Fibroblast of peridontal ligament (primary cell): ENCODE data around the gene CDR2.
A peak's percentile ranks its signal among the peaks of the same experiment; 100 is the strongest.

Experiments
- DNase-seq: peaks from one replicate; pipeline ENCODE4 v3.0.0-alpha.2; 2010; ENCODE audit errors: extremely low read depth

The CDR2 gene

DNA sequence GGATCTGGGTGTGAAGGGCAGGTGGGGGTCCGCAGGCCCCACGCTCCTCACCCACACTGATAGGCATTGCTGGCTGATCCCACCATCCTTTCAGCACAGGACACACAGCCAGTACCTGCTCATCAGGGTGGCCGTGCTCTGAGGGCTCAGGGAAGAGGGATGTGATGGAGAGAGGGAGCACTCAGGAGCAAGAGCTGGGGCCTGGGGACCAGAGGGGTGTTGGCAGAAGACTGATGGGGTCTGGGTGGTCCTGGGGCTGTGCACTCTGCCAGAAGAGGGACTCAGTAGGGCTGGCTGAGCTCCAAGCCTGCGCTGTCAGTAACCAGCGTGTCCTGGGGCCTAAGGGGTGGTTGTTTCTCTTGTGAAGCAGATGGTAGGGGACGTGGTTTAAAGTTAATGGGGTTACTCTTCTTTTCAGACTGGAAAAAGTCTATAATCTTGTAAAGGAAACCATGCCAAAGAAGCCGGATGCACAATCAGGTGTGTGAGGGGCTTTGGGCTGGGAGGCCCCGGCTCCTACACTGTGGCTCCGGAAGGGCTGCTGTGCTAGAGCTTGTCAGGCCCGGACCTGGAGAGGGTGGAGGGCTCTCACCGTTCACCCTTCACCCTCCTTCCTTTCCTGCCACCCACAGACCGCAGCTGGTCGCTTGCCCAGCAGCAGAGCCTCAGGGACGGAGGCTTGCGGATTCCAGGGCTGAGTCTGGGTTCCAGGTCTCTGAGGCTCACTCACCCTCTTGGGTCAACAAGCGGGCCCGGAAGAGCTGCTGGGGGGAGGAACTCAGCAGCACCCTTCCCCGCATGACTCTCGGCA, 49.4 kb downstream of the CDR2 start:
- DNase-seq: no peak

- DNase-seq: no peak
Observed at GRCh38 chr16:22323959-22324786, 50.2 kb downstream of the CDR2 start.

DNA sequence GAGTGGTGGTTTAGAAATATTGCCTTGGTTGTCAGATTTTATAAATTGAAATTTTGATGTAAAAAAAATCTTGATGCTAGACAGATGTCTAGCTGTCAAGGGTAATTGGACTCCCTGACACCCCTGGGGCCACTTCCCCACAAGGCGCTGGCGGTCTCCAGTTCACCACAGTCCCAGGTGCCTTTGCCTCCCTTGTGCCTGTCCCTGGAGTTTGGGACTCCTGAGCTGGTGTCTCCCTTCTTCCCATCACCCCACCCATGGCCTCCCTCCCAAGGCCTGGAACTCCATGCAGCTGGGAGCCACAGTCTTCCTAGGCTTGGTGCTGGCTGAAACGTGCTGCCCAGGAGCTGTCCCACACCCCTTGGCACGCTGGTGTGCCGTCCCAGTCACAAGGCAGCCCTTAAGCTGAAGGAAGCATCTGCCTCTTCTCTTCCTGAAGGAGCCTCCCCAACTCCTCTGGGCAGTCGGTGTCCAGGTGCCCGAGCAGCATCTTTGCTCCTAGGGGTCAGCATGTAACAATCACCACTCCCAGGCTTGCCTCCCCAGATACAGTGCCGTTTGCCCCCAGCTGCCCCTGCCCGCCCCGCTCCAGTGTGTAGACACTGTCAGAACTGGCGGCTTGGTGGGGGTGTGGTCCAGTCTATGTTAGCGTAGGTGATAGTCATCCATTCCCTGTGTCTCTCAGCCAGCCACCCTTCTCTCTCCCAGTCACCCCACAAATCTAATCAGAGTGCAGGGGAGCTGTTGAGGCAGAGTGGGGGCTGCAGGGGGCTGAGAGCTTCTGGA, 51.1 kb downstream of the CDR2 start:
- no peak for DNase-seq

DNA sequence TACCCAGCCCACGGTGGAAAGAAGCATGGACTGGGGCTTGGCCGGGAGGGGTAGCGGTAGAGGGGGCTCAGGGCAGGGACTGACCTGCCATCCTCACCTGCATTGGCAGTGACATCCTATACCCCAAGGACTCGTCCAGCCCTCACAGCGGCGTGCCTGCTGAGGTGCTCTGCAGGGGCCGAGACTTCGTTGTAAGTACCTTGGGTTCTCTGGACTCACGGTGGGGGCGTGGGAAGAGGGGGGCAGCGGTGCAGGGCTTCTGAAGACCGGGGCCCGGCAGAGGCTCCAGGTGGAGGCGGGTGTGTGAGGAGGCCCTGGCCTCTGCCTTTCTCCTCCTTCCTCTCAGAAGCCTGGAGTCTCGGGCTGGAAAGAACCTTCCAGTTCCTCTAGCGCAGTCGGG, 51.7 kb downstream of the CDR2 start:
- DNase-seq: no peak

DNA sequence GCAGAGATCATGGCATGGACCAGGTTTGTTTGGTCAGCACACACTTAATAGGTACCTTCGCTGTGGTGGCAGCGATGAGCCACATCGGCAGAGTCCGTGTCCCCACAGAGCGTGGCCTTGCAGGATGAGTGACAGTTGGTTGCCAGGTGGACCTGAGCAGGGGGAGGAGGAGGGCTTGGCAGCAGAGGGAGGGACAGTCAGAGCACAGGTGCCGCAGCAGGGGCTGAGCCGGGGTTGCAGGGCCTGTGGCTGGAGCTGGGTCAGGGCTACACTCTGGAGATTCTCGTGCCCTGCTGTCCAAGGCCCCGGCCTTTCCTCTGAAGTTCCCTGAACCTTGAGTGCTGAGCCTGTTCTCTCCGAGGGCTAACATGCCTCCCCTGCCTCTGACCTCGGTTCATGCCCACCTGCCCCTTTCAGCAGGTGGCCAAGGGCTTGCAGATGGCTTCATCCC, 52.4 kb downstream of the CDR2 start:
- DNase-seq: no peak

- DNase-seq: peak; percentile 74
Observed at GRCh38 chr16:22321340-22322001, 52.9 kb downstream of the CDR2 start.

- no peak for DNase-seq
Observed at GRCh38 chr16:22320572-22321339, 53.7 kb downstream of the CDR2 start.

DNA sequence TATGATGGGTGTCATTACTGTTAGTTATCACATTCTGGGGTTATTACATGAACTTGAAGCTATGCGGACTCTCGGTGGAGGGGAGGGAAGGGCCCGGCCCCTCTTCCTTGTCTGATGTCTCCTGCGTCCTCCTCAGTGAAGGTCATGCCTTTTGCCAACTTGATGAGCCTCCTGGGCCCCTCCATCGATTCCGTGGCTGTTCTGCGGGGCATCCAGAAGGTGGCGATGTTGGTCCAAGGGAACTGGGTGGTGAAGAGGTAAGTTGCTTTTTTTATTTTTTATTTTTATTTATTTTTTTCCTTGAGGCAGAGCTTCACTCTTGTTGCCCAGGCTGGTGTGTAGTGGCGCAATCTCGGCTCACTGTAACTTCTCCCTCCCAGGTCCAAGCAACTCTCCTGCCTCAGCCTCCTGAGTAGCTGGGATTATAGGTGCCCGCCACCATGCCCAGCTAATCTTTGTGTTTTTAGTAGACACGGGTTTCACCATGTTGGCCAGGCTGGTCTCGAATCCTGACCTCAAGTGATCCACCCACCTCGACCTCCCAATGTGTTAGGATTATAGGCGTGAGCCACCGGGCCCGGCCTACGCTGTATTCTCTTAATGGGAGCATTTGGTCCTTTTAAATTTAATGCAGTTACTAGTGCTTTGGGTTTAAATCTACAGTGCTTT, 55.6 kb downstream of the CDR2 start:
- DNase-seq: peak; percentile 15

DNA sequence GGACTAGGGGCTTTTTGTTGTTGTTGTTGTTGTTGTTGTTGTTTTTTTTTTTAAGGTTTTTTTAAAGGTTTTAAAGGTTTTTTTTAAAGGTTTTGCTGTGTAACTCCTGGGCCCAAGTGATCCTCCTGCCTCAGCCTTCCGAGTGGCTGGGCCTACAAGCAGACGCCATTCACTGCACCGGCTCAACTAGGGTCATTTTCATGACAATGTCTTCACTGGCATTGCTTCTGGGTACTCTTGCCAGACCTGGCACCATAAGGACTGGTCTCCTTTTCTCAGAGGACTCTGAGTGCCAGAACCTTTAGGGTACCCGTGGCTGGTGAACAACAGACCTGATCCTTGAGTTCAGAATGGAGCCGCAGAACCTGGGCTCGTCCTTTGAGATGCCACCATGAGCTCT, 56.8 kb downstream of the CDR2 start:
- no peak for DNase-seq

DNA sequence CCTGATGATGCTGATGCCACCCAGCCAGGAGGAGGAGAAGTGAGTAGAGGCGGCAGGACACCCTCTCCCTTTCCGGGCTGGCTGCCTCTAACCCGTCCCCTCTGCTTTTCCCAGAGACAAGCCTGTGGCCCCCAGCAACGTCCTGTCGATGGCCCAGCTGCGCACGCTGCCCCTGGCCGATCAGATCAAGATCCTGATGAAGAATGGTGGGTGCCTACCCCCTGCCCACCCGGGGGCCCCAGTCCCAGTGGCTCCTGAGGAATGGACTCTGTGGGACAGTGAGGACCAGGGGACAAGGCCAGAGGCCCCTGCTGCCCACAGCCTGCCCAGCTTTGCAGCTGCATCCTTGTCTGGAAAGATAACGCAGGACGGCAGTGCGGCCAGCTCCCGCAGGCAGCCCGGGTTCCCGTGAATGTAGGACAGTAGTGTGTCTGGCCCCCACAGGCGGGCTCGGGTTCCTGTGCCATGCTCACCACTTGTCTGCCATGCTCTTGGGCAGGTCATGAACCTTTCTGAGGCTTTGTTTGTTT, 57.4 kb downstream of the CDR2 start:
- DNase-seq: no peak

GRCh38 chr16:22316411-22316811, 58.0 kb downstream of the CDR2 start:
- no peak for DNase-seq

DNA sequence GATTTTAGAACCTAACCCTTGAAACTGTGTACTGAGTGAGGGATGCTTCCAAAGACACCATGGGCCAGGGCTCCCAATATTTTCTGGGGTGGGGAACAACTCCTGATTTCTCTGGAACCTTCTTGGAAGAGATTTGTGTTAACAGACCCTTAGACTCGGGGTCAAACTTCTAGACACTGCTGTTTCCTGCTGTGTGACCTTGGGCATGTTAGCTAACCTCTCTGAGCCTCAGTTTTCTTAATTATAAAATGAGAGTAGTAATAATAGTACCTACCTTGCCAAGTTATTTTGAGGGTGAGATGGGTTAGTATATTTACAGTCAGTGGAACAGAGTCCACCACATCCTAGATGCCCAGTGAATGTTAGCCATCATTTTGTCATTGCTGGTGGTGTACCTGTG, 58.4 kb downstream of the CDR2 start:
- no peak for DNase-seq

- DNase-seq: no peak
Observed at GRCh38 chr16:22314661-22315626, 59.5 kb downstream of the CDR2 start.

- no peak for DNase-seq
Observed at GRCh38 chr16:22313876-22314470, 60.4 kb downstream of the CDR2 start.

- no peak for DNase-seq
Observed at GRCh38 chr16:22312897-22313781, 61.3 kb downstream of the CDR2 start.

DNA sequence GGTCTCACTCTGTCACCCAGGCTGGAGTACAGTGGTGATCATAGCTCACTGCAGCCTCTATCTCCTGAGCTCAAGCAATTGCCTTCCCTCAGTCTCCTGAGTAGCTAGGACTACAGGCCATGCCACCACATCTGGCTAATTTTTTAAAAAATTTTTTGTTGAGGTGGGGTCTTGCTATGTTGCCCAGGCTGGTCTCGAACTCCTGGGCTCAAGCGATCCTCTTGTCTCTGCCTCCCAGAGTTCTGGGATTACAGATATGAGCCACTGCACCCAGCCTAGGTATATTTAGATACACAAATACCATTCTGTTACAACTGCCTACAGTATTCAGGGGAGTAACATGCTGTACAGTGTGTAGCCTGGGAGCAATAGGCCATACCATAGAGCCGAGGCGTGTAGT, 62.9 kb downstream of the CDR2 start:
- DNase-seq: no peak

DNA sequence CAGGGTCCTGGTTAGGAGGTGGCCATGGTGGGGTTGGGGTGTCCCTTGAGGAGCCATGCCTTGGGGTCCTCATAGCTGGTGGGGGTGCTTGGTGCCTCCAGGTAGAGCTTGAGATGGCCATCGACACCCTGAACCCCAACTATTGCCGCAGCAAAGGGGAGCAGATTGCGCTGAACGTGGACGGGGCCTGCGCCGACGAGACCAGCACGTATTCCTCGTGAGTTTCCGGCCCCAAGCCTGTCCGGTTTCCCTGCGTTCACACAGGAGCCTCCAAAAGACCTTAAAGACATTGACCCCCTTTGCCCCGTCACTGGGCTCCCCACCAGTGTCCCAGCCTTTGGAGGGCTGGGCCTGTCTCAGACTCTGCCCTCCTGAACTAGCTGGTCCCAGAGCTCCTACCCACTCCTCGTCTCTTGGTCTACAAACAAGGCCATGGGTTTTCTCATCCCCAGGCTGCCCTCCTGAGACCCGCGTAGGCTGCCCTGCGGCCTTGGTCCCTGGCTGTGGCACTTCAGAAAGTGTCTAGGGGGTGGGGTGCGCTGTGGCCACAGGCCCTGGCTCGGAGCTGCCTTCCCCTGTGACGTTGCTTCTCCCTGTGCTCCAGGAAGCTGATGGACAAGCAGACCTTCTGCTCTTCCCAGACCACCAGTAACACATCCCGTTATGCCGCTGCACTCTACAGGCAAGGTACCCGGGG, 65.4 kb downstream of the CDR2 start:
- no peak for DNase-seq
